ENCODE results near the gene LYPD8.

The LYPD8 gene

DNA sequence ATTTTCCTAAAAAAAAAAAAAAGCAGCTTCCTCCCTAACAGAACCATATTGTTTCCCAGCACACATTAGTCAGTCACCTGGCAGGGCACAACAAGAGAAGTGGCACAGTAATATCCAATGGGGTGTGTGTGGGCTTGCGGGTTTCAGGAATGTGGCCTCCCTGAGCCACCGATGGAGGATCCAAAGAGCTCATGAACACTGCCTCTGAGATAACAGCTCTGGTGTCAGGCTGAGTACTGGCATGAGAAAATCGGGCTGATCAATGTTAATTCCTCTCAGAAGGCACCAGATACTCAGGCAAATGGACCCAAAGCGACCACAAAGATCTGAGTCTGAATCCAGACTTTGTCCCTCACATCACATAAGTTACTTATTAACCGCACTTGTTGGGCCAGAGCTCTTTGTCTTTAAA, 2.2 kb upstream of the LYPD8 start:
- no peak for DNase-seq (ENCODE audit: low spot score)

GRCh38 chr1:248756636-248757035, 1.1 kb upstream of the LYPD8 start:
- DNase-seq (ENCODE audit: low spot score): no peak

DNA sequence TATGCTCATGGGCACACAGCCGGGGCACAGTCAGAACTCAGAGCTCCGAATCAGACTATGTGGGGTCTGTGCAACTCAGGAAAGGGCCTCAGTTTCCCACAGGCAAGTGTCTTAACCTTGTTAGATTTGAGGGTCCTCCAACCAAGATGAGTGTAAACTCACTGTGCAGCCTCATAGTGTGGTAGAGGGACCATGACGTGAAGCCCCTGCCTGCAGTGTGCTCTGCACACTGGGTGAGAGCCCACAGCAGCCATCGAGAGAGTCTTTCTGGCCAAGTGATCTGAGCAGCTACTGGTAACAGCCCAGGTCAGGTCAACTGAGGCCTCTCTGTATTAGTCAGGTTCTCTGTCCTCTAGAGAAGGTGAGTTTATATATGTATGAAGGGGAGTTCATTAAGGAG, 592 bp upstream of the LYPD8 start:
- DNase-seq (ENCODE audit: low spot score): no peak

GRCh38 chr1:248753708-248754280, 1.8 kb downstream of the LYPD8 start:
- DNase-seq (ENCODE audit: low spot score): no peak

- no peak for DNase-seq (ENCODE audit: low spot score)
These were observed 2.4 kb downstream of the LYPD8 start for GRCh38 chr1:248753029-248753594.

DNA sequence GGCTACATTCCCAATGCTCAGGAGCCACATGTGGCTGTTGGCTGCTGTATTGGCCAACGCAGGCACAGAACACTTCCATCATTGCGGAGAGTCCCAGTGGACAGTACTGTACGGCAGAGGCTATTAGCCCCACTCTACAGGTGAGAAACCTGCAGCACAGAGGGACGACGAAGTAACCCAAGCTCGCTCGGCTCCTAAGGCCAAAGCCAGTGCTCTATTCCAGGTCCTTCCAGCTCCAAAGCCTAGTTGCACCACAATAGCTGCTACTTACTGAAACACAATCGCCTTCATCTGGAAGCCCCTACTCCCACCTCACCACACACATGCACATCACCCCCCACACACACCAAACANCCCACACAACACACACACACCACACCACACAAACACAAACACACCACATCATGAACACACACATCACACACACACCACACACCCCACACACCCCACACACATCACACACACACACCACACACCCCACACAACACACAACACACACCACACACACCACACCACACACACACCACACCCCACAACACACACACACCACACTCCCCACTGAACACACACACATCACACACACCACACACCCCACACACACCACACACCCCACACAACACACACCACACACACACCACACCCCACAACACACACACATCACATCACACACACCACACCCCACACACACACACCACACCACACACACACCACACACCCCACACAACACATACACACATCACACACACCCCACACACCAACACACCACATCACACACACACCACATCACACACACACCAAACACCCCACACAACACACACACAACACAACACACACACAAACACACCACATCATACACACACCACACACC, 3.2 kb downstream of the LYPD8 start:
- no peak for DNase-seq (ENCODE audit: low spot score)

- DNase-seq (ENCODE audit: low spot score): no peak
These were observed 3.9 kb downstream of the LYPD8 start for GRCh38 chr1:248751635-248752034.

- DNase-seq (ENCODE audit: low spot score): no peak
These were observed 4.4 kb downstream of the LYPD8 start for GRCh38 chr1:248751142-248751541.

- no peak for DNase-seq (ENCODE audit: low spot score)
These were observed 5.1 kb downstream of the LYPD8 start for GRCh38 chr1:248750496-248750895.

DNA sequence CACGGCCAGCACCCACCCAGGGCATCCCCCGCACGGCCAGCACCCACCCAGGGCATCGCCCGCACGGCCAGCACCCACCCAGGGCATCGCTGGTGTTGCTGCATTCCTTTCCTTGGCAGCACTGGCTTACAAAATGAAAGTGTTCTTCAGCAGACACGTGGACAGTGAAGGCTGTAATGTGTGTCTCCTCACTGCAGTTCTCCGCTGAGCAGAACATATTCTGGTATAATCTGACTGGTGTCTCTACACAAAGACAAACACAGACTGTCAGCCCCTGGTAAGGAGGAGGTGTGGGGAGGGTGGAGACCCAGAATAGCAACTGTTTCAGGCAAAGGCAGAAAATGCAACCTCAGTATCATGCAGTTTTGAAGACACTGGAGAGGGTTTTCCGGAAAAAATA, 7.3 kb downstream of the LYPD8 start:
- DNase-seq (ENCODE audit: low spot score): no peak

DNA sequence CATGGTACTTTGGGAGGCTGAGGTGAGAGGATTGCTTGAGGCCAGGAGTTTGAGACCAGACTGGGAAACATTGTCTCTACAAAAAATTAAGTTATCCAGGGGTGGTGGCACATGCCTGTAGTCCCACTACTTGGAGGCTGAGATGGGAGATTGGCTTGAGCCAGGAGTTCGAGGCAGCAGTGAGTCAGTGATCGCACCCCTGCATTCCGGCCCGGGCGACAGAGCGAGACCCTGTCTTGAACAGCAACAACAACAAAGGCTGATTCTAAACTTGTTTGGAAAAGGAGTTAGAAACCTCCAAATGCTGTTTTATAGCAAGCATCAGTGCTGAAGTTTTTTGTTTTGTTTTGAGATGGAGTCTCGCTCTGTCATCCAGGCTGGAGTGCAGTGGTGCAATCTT, 14.7 kb downstream of the LYPD8 start:
- no peak for DNase-seq (ENCODE audit: low spot score)

GRCh38 chr1:248739572-248740205, 15.9 kb downstream of the LYPD8 start:
- no peak for DNase-seq (ENCODE audit: low spot score)

GRCh38 chr1:248737457-248737856, 18.1 kb downstream of the LYPD8 start:
- no peak for DNase-seq (ENCODE audit: low spot score)

DNA sequence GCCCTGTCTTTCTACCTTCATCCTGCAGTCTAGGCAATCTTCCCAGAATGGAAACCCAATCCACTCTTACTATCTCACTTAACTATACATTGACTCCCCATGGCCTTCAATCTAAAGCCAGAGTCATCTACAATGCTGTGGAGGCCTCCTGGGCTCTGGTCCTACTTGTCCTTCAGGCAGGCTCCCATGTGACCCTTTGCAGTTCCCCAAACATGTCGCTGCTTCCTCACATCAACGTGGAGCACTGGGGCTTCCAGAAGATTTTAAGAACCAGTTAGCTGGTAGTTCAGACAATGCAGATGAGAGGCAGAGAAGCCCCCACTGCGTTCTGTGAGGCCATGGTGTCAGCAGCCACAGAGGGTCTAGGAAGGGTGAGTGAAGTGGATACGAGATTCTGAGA, 18.6 kb downstream of the LYPD8 start:
- DNase-seq (ENCODE audit: low spot score): no peak

DNA sequence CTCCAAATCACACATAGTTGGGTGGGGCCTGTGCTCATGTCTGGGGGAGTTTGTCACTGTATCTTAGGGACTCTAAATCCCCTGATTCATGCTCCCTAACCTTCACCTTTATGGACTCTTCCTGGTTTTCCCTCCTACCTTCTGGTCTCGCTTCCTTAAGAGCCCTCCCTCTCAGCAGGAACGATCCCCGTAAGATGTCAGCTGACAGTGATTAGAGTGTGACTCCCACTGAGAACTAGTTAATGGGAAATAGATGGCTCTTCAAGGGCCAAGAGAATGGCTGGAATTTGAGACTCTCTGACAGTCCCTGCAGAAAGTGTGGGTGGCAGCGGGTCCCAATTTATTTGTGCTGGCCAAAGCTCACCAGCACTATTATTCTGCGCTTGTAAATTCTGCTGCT, 22.0 kb downstream of the LYPD8 start:
- DNase-seq (ENCODE audit: low spot score): no peak

DNA sequence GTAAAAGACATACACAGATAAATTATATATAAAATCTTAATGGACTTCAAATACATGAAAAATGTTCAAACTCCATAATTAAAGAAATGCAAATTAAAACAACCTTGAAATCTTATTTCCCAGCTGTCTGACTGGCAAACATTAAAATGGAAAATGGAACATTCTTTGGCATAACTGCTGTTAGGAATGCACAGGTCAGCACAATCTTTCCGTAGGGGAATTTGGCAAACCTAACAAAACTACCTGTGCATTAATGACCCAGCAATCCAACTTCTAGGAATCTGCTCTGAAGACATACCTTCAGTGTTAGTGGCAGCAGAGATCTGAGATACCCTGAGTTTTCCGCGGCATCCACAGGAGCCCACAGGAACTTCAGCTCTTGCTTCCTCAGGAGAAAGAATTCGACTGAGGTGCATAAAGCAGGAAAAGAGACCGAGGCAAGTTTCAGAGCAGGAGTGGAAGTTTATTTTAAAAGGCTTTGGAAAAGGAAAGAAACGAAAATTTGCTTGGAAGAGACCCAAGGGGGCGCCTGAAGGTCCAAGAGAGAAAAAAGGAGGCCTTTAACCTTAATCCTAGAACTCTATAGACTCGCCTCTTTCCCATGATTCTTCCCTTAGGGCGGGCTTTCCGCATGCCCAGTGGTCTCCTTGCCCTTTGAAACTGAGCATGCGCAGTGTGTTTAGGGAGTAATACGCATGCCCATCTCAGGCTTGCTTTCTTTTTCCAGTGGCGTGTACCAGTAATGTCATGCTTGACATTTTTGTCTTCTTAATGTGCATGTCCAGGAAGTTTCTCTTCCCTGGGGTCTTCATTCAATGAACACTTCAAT, 24.8 kb downstream of the LYPD8 start:
- no peak for DNase-seq (ENCODE audit: low spot score)

DNA sequence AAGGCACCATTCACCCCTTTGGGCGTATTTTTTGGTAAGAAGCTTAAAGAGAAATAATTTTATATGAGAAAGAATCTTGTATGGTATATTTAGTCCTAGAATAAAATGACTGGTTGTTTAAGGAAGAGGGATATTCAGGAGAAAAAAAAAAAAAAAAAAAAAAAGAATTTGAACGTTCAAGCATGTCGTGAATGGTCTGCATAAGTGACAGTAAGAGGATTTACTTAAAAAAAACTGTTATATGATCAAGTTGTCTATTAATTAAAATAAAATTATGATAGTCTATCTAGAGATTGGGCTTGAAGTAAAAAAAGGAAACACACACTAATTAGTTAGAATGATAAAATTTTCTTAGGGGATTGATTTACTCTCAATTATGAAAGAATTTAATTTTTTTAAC, 41.3 kb downstream of the LYPD8 start:
- no peak for DNase-seq (ENCODE audit: low spot score)

- DNase-seq (ENCODE audit: low spot score): no peak
These were observed 45.2 kb downstream of the LYPD8 start for GRCh38 chr1:248710305-248710900.

DNA sequence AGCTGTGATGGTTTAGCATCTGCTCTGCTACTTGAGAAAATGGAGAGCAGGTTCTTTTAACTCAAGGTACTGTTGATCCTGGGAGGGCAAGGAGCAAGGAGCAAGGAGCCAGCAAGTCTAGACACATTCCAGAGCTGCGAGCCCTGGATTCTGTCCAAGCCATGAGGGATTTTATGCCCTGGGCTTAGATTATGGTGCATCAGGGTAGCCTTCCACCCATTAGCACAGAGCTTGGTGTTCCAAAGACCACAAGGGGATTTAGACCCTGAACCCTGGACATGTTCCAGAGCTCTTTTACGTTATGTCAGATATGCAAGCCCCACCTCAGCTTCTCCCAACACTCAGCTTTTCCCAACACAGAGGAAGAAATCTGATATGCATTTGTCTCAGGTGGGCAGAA, 51.0 kb downstream of the LYPD8 start:
- DNase-seq (ENCODE audit: low spot score): no peak

- no peak for DNase-seq (ENCODE audit: low spot score)
These were observed 51.9 kb downstream of the LYPD8 start for GRCh38 chr1:248703674-248704073.

GRCh38 chr1:248702714-248703113, 52.8 kb downstream of the LYPD8 start, which contains the start of gene OR14I1:
Gene OR14I1 (minus strand): TSS chr1:248702766.
- no peak for DNase-seq (ENCODE audit: low spot score)

DNA sequence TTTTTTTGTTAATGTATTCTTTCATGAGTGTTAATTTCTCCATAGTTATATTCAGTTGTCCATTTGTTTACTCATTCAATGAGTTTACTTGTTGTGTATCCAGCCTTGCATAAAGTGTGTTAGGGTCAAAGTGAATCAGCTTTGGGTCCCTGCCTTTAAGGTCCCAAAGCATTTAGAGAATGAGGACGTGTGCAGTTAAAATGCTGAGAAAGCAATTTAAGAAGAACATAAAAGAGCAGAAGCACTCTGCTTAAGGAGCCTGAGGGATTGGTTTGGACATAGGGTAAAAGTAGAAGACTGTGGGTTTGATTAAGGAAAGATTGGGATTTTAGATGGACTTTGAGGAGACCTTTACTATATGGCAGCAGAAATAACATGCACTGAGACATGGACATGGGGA, 56.5 kb downstream of the LYPD8 start:
- no peak for DNase-seq (ENCODE audit: low spot score)
